Endothelial cell of umbilical vein (primary cell): ENCODE measurements around the gene MALAT1.

ENCODE experiments used
- CTCF ChIP-seq, 2 donors: IDR thresholded peaks; 1 replicate in 1 of 2; 2 replicates in 1 of 2; pipeline ENCODE4 v1.5.1; 2011; ENCODE audit warnings: low read length in 2 of 2, mild to moderate bottlenecking in 2 of 2, moderate library complexity in 2 of 2, control low read depth in 1 of 2, inconsistent platforms in 1 of 2, low read depth in 1 of 2; ENCODE audit not compliant: insufficient read depth in 1 of 2; ENCODE audit errors: extremely low read depth in 1 of 2
- POLR2A ChIP-seq: IDR thresholded peaks from 2 replicates; pipeline ENCODE4 v1.6.1; 2012; ENCODE audit warnings: low read depth, mild to moderate bottlenecking, control low read depth, low read length
- TF ChIP-seq, protein P1 (sequence below): IDR thresholded peaks from 2 replicates; pipeline ENCODE4 v1.6.1; 2011; ENCODE audit not compliant: insufficient read depth, insufficient read length

GRCh38 chr11:65491614-65492386, 7.0 kb upstream of the MALAT1 start:
- TF ChIP-seq, protein P1, sequence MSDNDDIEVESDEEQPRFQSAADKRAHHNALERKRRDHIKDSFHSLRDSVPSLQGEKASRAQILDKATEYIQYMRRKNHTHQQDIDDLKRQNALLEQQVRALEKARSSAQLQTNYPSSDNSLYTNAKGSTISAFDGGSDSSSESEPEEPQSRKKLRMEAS = no peak
- TF ChIP-seq CTCF (IDR thresholded peaks at IDR 0.05; ENCODE audit: extremely low read depth in 1 of 2, insufficient read depth in 1 of 2, low read depth in 1 of 2, low read length in 2 of 2) (no peak), POLR2A (peak; percentile 23)
